IMR-90 (cell line): Measurements from ENCODE around the gene HORMAD2. TPM values are rescaled to one million over a fixed set of nuclear protein-coding genes. Genes with fewer than 3 reads are reported as not detected.

Source experiments
- ATAC-seq: fragments of 200-7000 bp; cut with Tn5 transposase; 2 replicates; pipeline ENCODE4 v1.9.1; 2020; ENCODE audit warnings: low read depth, mild to moderate bottlenecking, moderate library complexity
- BruUV-seq: library from RNA; stranded (reverse); fragments of 400-500 nt; replicated peaks from 2 replicates; lab custom pipeline; 2021; lab: Mats Ljungman, UMichigan
- CTCF ChIA-PET: fragments of 300-600 bp; formaldehyde crosslinking; extraction: SDS; loops from one replicate; lab custom pipeline; 2021; ENCODE audit warnings: antibody characterized with exemption; lab: Yijun Ruan, JAX
- POLR2A ChIA-PET: fragments of 300-600 bp; sonication (Branson Sonifier 250); formaldehyde crosslinking; loops from one replicate; lab custom pipeline; 2022; ENCODE audit warnings: antibody characterized with exemption; ENCODE audit not compliant: unreplicated experiment; lab: Charles Lee
- DNase-seq: peaks from one replicate; pipeline ENCODE4 v3.0.0; 2013
- H2AFZ ChIP-seq: replicated peaks from 2 replicates; pipeline ENCODE3; 2013; ENCODE audit warnings: low read length, mild to moderate bottlenecking; ENCODE audit not compliant: poor library complexity
- H2AK5ac ChIP-seq: 2 replicates; pipeline ENCODE4 v1.6.1; 2013; ENCODE audit warnings: low read depth, low read length, inconsistent platforms
- H2AK9ac ChIP-seq: replicated peaks from 2 replicates; pipeline ENCODE3; 2013; ENCODE audit warnings: mild to moderate bottlenecking, low read depth, low read length, moderate library complexity; ENCODE audit not compliant: poor library complexity
- H2BK120ac ChIP-seq: 2 replicates; pipeline ENCODE4 v1.6.1; 2013; ENCODE audit warnings: low read depth, low read length, inconsistent platforms
- H2BK15ac ChIP-seq: 3 replicates; pipeline ENCODE4 v1.6.1; 2013; ENCODE audit warnings: low read depth, low read length, inconsistent platforms
- H2BK20ac ChIP-seq: 2 replicates; pipeline ENCODE4 v1.6.1; 2013; ENCODE audit warnings: low read depth, mild to moderate bottlenecking, inconsistent platforms, low read length, moderate library complexity
- H2BK5ac ChIP-seq: 2 replicates; pipeline ENCODE4 v1.6.1; 2013; ENCODE audit warnings: mild to moderate bottlenecking, low read depth, low read length, inconsistent platforms; ENCODE audit not compliant: poor library complexity, severe bottlenecking
- H3K14ac ChIP-seq: replicated peaks from 2 replicates; pipeline ENCODE4 v1.6.1; 2013; ENCODE audit warnings: low read depth, low read length, inconsistent platforms
- H3K18ac ChIP-seq: 2 replicates; pipeline ENCODE4 v1.6.1; 2013; ENCODE audit warnings: low read depth, low read length, control low read depth
- H3K23ac ChIP-seq: 2 replicates; pipeline ENCODE4 v1.6.1; 2013; ENCODE audit warnings: low read depth, low read length, inconsistent platforms
- H3K27ac ChIP-seq: 2 replicates; pipeline ENCODE4 v1.5.1; 2013; ENCODE audit warnings: mild to moderate bottlenecking, control low read depth, low read length; ENCODE audit not compliant: insufficient read depth
- H3K27me3 ChIP-seq: 2 replicates; pipeline ENCODE4 v1.6.1; 2013; ENCODE audit warnings: low read length; ENCODE audit not compliant: control insufficient read depth, insufficient read depth
- H3K36me3 ChIP-seq: 2 replicates; pipeline ENCODE4 v1.6.1; 2013; ENCODE audit warnings: low read length, mixed read lengths; ENCODE audit not compliant: control insufficient read depth, insufficient read depth
- H3K4ac ChIP-seq: 2 replicates; pipeline ENCODE4 v1.6.1; 2013; ENCODE audit warnings: low read depth, low read length, inconsistent platforms
- H3K4me1 ChIP-seq: 2 replicates; pipeline ENCODE4 v1.6.1; 2013; ENCODE audit warnings: low read length, mixed read lengths; ENCODE audit not compliant: control insufficient read depth, insufficient read depth
- H3K4me2 ChIP-seq: 2 replicates; pipeline ENCODE4 v1.6.1; 2013; ENCODE audit warnings: low read depth, mild to moderate bottlenecking, control low read depth, low read length, moderate library complexity
- H3K4me3 ChIP-seq: 2 replicates; pipeline ENCODE4 v1.5.1; 2013; ENCODE audit warnings: low read depth, mild to moderate bottlenecking, control low read depth, low read length, moderate library complexity; ENCODE audit not compliant: insufficient read depth
- H3K56ac ChIP-seq: 2 replicates; pipeline ENCODE4 v1.6.1; 2013; ENCODE audit warnings: low read length, inconsistent platforms; ENCODE audit not compliant: insufficient read depth; ENCODE audit errors: extremely low read depth
- H3K79me1 ChIP-seq, 2 experiments: 2 replicates each; pipeline ENCODE4 v1.6.1; 2013; ENCODE audit warnings: low read length in 2 of 2, inconsistent platforms in 1 of 2, low read depth in 1 of 2
- H3K9ac ChIP-seq: 2 replicates; pipeline ENCODE4 v1.6.1; 2013; ENCODE audit warnings: low read depth, low read length, control low read depth
- H3K9me1 ChIP-seq: 2 replicates; pipeline ENCODE4 v1.6.1; 2013; ENCODE audit warnings: low read length, inconsistent platforms; ENCODE audit not compliant: insufficient read depth
- H3K9me3 ChIP-seq: 2 replicates; pipeline ENCODE4 v1.6.1; 2013; ENCODE audit warnings: low read length; ENCODE audit not compliant: control insufficient read depth, insufficient read depth
- H4K20me1 ChIP-seq: 2 replicates; pipeline ENCODE4 v1.6.1; 2013; ENCODE audit warnings: low read length, inconsistent platforms; ENCODE audit not compliant: insufficient read depth
- H4K5ac ChIP-seq: 2 replicates; pipeline ENCODE4 v1.6.1; 2013; ENCODE audit warnings: mild to moderate bottlenecking, low read depth, low read length, control low read depth
- H4K8ac ChIP-seq, 2 experiments: 2 replicates each; pipeline ENCODE4 v1.6.1; 2013; ENCODE audit warnings: low read depth in 2 of 2, low read length in 2 of 2, control low read depth in 1 of 2, inconsistent platforms in 1 of 2
- H4K91ac ChIP-seq: 2 replicates; pipeline ENCODE4 v1.6.1; 2013; ENCODE audit warnings: low read depth, low read length, inconsistent platforms; ENCODE audit not compliant: insufficient read depth
- BHLHE40 ChIP-seq: fragments of 150-350 bp; IDR thresholded peaks from 2 replicates; pipeline ENCODE4 v1.6.1; 2016; ENCODE audit warnings: mild to moderate bottlenecking, low read depth, low read length
- NFE2L2 ChIP-seq: fragments of 150-350 bp; IDR thresholded peaks from 2 replicates; pipeline ENCODE4 v1.6.1; 2016; ENCODE audit warnings: low read depth, mild to moderate bottlenecking, low read length
- RCOR1 ChIP-seq: IDR thresholded peaks from 2 replicates; pipeline ENCODE4 v1.6.1; 2012; ENCODE audit warnings: mild to moderate bottlenecking, low read length, improper control_type of control experiment; ENCODE audit not compliant: insufficient replicate concordance
- WGBS, 2 experiments: methylation state at CpG; one replicate each; pipeline versions ENCODE4 v1.1.5 to v1.1.7; 2013; ENCODE audit warnings: missing lambda C conversion rate in 2 of 2; ENCODE audit not compliant: insufficient read length in 1 of 2; ENCODE audit errors: extremely low coverage in 2 of 2; 5-methylcytosine and 5-hydroxymethylcytosine counted together
- dilution Hi-C: fragments of 300-500 bp; cut with HindIII; formaldehyde crosslinking; loops from one replicate; pipeline ENCODE4 v1.14.3; 2018; ENCODE audit warnings: low sequenced_read_pairs; ENCODE audit not compliant: unreplicated experiment
- in situ Hi-C: fragments of 300-500 bp; cut with MboI; formaldehyde crosslinking; loops from 3 replicates; pipeline ENCODE4 v1.14.3; 2019; ENCODE audit warnings: low sequenced_read_pairs, inconsistent platforms, mixed read lengths
- intact Hi-C: fragments of 100-400 bp; cut with micrococcal nuclease; formaldehyde crosslinking; loops from 2 replicates; pipeline ENCODE4 v1.10.0; 2022
- polyA plus RNA-seq, 3 experiments: library from polyadenylated mRNA; depleted of rRNA; stranded (reverse); fragments of >200 nt; gene quantifications; 2 replicates each; pipeline ENCODE4 v1.2.3, GENCODE V29; 2012; ENCODE audit warnings: low replicate concordance in 1 of 3
- total RNA-seq: library from RNA; depleted of rRNA; stranded (reverse); fragments of >200 nt; gene quantifications from 2 replicates; pipeline ENCODE4 v1.2.3, GENCODE V29; 2012
- TF ChIP-seq, protein P1 (sequence below): fragments of 150-350 bp; IDR thresholded peaks from 2 replicates; pipeline ENCODE4 v1.6.1; 2016; ENCODE audit warnings: low read depth, mild to moderate bottlenecking, low read length, moderate library complexity, borderline replicate concordance

Gene HORMAD2
- total and polyA plus RNA-seq, 2 of the 4 experiments (the other 2 are of a cell fraction): not detected

DNA sequence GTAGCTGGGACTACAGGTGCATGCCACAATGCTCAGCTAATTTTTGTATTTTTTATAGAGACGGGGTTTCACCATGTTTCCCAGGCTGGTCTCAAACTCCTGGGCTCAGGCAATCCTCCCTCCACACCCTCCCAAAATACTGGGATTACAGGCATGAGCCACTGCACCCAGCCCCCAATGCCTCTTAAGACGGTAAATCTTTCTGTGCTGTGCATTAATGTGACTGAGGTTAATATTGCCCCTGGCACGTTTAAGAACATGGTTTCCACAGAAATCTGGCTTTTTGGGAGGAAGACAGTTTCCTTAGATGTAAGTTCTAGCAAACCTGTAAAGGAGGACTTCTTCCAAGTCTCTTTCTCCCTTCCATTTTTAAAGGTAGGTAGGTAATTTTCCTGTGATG, 6.1 kb upstream of the HORMAD2 start:
- H4K91ac ChIP-seq: no peak overlapping the region
- TF ChIP-seq, protein P1, sequence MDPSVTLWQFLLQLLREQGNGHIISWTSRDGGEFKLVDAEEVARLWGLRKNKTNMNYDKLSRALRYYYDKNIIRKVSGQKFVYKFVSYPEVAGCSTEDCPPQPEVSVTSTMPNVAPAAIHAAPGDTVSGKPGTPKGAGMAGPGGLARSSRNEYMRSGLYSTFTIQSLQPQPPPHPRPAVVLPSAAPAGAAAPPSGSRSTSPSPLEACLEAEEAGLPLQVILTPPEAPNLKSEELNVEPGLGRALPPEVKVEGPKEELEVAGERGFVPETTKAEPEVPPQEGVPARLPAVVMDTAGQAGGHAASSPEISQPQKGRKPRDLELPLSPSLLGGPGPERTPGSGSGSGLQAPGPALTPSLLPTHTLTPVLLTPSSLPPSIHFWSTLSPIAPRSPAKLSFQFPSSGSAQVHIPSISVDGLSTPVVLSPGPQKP: no peak
- TF ChIP-seq RCOR1: no peak
- no peak for TF ChIP-seq NFE2L2
- TF ChIP-seq BHLHE40: no peak
- no peak overlapping the region for H3K4me3 ChIP-seq
- intact Hi-C loops (no loop called here), dilution Hi-C loops (no loop called here), in situ Hi-C loops (no loop called here)
- no peak overlapping the region for H2AFZ ChIP-seq
- no TSS peak for BruUV-seq
- CTCF ChIA-PET: no interaction called here
- H2BK5ac ChIP-seq: no peak overlapping the region
- H3K14ac ChIP-seq: no peak overlapping the region
- POLR2A ChIA-PET: no interaction called here
- H4K5ac ChIP-seq: no peak overlapping the region
- peaks cover 2% of the 10 kb centered on the region; the same call in 1 of the 2 replicates for H3K4me1 ChIP-seq
- H2BK20ac ChIP-seq: no peak overlapping the region
- H3K18ac ChIP-seq: no peak overlapping the region
- peaks cover 24% of the 10 kb centered on the region for H3K27me3 ChIP-seq
- no peaks in the 10 kb centered on the region for H4K20me1 ChIP-seq
- no peak overlapping the region for H3K4ac ChIP-seq
- no peak overlapping the region for H3K27ac ChIP-seq
- H3K56ac ChIP-seq: no peak overlapping the region
- H3K9me1 ChIP-seq: no peaks in the 10 kb centered on the region
- no peak overlapping the region for H3K9ac ChIP-seq
- H2BK120ac ChIP-seq: no peak overlapping the region
- no peak overlapping the region for H2BK15ac ChIP-seq
- no peaks in the 10 kb centered on the region for H3K9me3 ChIP-seq
- H4K8ac ChIP-seq: no peak overlapping the region
- H3K4me2 ChIP-seq: no peak overlapping the region; the same call in 1 of the 2 replicates
- ATAC-seq (no peak), DNase-seq (no peak)
- no peaks in the 10 kb centered on the region for H3K79me1 ChIP-seq
- no peaks in the 10 kb centered on the region for H3K36me3 ChIP-seq
- no peak overlapping the region for H3K23ac ChIP-seq
- no peak overlapping the region for H2AK9ac ChIP-seq
- no peak overlapping the region for H2AK5ac ChIP-seq
- WGBS, 2 experiments: no CpG with 5 or more reads among the region's 3 CpGs
